ENCODE measurements around the gene PHTF2. TPM values are rescaled to one million over a fixed set of nuclear protein-coding genes. Genes with fewer than 3 reads are reported as not detected.

Gene PHTF2
- total RNA-seq, 2 experiments from 2014 or later = 41.5 to 56.4 TPM

GRCh38 chr7:77799078-77799964 lies 748 bp downstream of the PHTF2 start:
- H3K9me3 Mint-ChIP-seq (ENCODE audit: low read depth) = no peaks in the 10 kb centered on the region
- ATAC-seq (no peak), DNase-seq (peak; percentile 51)
- peak overlapping the region; percentile 91 for H3K27ac Mint-ChIP-seq
- H3K4me3 Mint-ChIP-seq = peak overlapping the region; percentile 93
- CTCF ChIA-PET = interaction anchor here (0.8 to 1.9 kb wide), 5 partner anchors 13 to 136 kb away, joined by 3 to 15 read pairs (median 4); partner anchors contain the start of gene RSBN1L
- peaks cover 28% of the 10 kb centered on the region for H3K36me3 Mint-ChIP-seq
- H3K4me1 Mint-ChIP-seq = peaks cover 66% of the 10 kb centered on the region
- H3K27me3 Mint-ChIP-seq = no peaks in the 10 kb centered on the region

GRCh38 chr7:77800158-77800557 lies 1.6 kb downstream of the PHTF2 start:
- H3K36me3 Mint-ChIP-seq = peaks cover 31% of the 10 kb centered on the region
- H3K4me1 Mint-ChIP-seq = peaks cover 67% of the 10 kb centered on the region
- CTCF ChIA-PET = no interaction called here

GRCh38 chr7:77800730-77801129 lies 2.2 kb downstream of the PHTF2 start:
- peak overlapping the region; percentile 93 for H3K4me3 Mint-ChIP-seq
- H3K27ac Mint-ChIP-seq = peak overlapping the region; percentile 91
- DNase-seq (no peak), ATAC-seq (no peak)
- H3K9me3 Mint-ChIP-seq (ENCODE audit: low read depth) = peaks cover 2% of the 10 kb centered on the region
- peaks cover 68% of the 10 kb centered on the region for H3K4me1 Mint-ChIP-seq
- H3K27me3 Mint-ChIP-seq = no peaks in the 10 kb centered on the region
- CTCF ChIA-PET = no interaction called here
- H3K36me3 Mint-ChIP-seq = peaks cover 34% of the 10 kb centered on the region

More at GRCh38 chr7:77800158-77800557, 1.6 kb downstream of the PHTF2 start:
- DNase-seq = no peak
- Mint-ChIP-seq H3K4me3 (peak overlapping the region; percentile 93), H3K9me3 (ENCODE audit: low read depth) (peaks cover 2% of the 10 kb centered on the region), H3K27me3 (no peaks in the 10 kb centered on the region), H3K27ac (peak overlapping the region; percentile 91)
- ATAC-seq = no peak

DNA sequence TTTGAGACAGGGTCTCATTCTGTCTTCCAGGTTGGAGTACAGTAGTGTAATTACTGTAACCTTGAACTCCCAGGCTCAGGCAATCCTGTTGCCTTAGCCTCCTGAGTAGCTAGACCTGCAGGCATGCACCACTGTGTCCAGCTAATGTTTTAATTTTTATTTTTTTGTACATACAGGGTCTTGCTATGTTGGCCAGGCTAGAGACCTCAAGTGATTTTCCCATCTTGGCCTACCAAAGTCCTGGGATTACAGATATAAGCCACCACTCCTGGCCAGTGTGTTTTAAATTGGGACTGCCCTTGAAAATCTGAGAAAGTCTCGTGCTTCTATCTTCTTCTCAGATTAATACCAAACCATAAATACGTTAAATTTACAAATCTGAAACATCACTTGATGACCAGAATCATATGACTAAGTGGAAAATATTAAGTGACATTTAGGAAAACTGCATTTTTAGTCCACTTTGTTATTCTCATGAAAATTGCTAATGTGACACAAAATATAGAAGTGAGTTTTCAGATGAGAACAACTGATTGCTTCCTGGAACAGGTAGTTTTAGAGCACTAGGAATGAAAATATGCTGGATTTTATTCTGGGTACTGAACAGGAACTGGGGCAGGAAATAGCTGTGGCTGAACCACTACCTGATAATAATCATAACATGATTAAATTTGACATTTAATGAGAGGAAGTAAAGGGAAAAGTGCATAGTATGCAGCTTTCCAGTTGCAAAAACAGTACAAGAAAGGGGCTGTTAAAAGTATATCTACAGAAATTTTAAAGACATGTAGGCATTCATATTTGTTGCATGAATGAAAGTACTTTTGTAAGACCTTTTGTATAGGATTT lies 4.2 kb downstream of the PHTF2 start:
- Mint-ChIP-seq H3K36me3 (peaks cover 50% of the 10 kb centered on the region), H3K4me3 (peak overlapping the region; percentile 6), H3K9me3 (ENCODE audit: low read depth) (peaks cover 15% of the 10 kb centered on the region), H3K4me1 (peaks cover 54% of the 10 kb centered on the region), H3K27ac (peak overlapping the region; percentile 69), H3K27me3 (no peaks in the 10 kb centered on the region)
- DNase-seq = no peak
- no peak for ATAC-seq
- CTCF ChIA-PET = interaction anchor here (1.2 kb wide), 1 partner anchor 217 kb away, joined by 3 read pairs; no protein-coding TSS in a partner anchor

GRCh38 chr7:77806425-77806824 lies 7.9 kb downstream of the PHTF2 start:
- ATAC-seq = no peak
- CTCF ChIA-PET = interaction anchor here (0.6 kb wide), 1 partner anchor 27 kb away, joined by 3 read pairs; no protein-coding TSS in a partner anchor
- DNase-seq = no peak
- peaks cover 23% of the 10 kb centered on the region for H3K9me3 Mint-ChIP-seq (ENCODE audit: low read depth)
- peaks cover 43% of the 10 kb centered on the region for H3K4me1 Mint-ChIP-seq
- no peak overlapping the region for H3K4me3 Mint-ChIP-seq
- peaks cover 61% of the 10 kb centered on the region for H3K36me3 Mint-ChIP-seq
- no peaks in the 10 kb centered on the region for H3K27me3 Mint-ChIP-seq
- H3K27ac Mint-ChIP-seq = no peak overlapping the region

DNA sequence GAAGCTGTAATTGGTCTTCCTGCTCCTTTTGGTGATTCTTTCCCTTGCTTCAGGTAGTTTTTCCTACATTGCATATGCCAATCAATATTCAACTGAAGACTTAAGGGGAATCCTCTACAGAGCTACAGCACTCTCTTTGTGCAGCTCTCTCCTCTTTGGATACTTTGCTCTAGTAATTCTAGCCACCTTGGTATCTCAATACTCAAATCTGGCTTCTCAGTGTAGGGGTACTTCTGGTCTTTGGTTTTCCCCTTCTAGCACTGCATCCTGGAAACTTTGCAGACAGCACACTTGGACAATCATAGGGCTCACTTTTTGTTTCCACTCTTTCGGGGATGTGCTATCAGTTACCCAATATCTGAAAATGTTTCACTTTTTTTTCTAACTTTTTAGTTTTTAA lies 9.9 kb downstream of the PHTF2 start:
- peaks cover 70% of the 10 kb centered on the region for H3K36me3 Mint-ChIP-seq
- CTCF ChIA-PET = no interaction called here
- H3K27me3 Mint-ChIP-seq = no peaks in the 10 kb centered on the region
- ATAC-seq = no peak
- no peak overlapping the region for H3K4me3 Mint-ChIP-seq
- H3K27ac Mint-ChIP-seq = no peak overlapping the region
- DNase-seq = no peak
- H3K4me1 Mint-ChIP-seq = peaks cover 33% of the 10 kb centered on the region
- peaks cover 23% of the 10 kb centered on the region for H3K9me3 Mint-ChIP-seq (ENCODE audit: low read depth)

DNA sequence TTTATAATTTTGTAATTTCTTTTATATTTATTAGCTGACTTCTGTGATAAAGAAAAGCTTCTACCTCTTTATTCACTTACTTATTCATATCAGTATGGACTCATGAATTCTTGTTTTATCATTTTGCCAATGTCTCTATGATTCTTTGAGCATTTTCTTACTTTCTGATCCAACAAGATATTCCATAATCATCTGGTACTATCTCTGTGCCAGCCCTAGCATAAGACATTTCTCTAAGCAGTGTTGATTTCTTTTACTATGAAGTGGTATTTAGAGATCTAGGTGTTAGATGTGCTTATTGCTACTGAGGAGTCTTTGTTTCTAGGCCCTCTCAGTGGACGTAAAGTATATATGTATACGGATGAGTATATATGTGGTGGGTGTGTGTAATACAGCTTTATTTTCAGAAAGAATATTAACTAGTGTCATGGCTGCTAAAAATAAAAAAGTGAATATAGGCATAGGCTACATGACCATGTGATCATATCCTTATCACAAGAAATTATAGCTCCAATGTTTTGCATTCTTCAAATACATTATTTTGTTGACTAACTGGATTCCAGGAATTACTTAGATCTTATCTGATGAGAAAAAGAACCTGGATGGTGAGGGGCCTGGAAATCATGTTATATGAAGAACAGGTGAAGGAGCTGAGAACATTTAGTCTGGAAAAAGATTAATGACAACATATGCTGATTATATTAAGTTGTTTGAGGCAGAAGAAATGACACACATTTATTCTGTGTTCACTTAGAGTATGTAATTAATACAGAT lies 13.1 kb downstream of the PHTF2 start:
- CTCF ChIA-PET = interaction anchor here (0.9 kb wide), 1 partner anchor 13 kb away, joined by 3 read pairs; the partner anchor contains the start of genes PHTF2 and TMEM60
- H3K36me3 Mint-ChIP-seq = peaks cover 53% of the 10 kb centered on the region
- no peak overlapping the region for H3K4me3 Mint-ChIP-seq
- H3K27ac Mint-ChIP-seq = no peak overlapping the region
- H3K27me3 Mint-ChIP-seq = no peaks in the 10 kb centered on the region
- H3K4me1 Mint-ChIP-seq = peaks cover 20% of the 10 kb centered on the region
- DNase-seq = no peak
- peaks cover 25% of the 10 kb centered on the region for H3K9me3 Mint-ChIP-seq (ENCODE audit: low read depth)
- ATAC-seq = no peak

DNA sequence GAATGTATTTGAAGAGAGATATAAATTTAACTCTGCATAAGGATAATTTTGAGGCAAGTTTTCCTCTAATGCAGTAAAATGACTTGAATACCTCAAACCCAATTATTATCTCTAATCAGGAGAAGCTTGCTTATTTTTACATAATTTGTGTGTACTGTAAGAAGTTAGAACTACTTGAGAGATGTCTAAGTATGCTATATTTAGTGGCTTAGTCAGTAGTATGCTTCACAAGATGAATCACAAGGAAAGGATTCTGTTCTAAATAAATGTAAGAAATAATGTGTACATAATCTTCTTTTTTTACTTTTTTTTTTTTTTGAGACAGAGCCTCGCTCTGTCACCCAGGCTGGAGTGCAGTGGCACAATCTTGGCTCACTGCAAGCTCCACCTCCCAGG lies 13.7 kb downstream of the PHTF2 start:
- CTCF ChIA-PET = interaction anchor here (0.9 kb wide), 1 partner anchor 13 kb away, joined by 3 read pairs; the partner anchor contains the start of genes PHTF2 and TMEM60
- no peak for DNase-seq
- Mint-ChIP-seq H3K4me1 (peaks cover 19% of the 10 kb centered on the region), H3K36me3 (peaks cover 53% of the 10 kb centered on the region), H3K9me3 (ENCODE audit: low read depth) (peaks cover 21% of the 10 kb centered on the region), H3K27ac (no peak overlapping the region), H3K4me3 (no peak overlapping the region), H3K27me3 (no peaks in the 10 kb centered on the region)
- ATAC-seq = no peak

DNA sequence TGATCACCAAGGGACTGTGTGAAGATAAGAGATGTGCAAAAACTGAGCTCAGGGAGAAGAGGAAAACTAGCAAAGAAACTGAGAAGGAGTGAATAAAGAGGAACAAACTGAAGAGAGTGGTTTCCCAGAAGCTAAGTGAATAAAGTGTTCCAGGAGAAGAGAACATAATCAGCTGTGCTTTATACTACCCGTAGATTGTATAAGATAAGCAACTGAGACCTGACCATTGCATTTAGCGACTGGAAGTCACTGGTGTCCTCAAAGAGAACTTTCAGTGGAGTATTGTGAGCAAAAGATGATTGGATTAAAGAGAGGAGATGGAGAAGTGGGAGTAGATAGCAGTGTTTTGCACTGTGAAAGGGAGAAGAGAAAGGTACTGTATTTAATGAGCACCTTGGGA lies 14.6 kb downstream of the PHTF2 start:
- Mint-ChIP-seq H3K4me1 (peaks cover 17% of the 10 kb centered on the region), H3K36me3 (peaks cover 52% of the 10 kb centered on the region), H3K27ac (no peak overlapping the region), H3K4me3 (no peak overlapping the region), H3K9me3 (ENCODE audit: low read depth) (peaks cover 21% of the 10 kb centered on the region), H3K27me3 (no peaks in the 10 kb centered on the region)
- ATAC-seq (no peak), DNase-seq (no peak)
- CTCF ChIA-PET = no interaction called here

GRCh38 chr7:77819021-77819420 lies 20.4 kb downstream of the PHTF2 start:
- Mint-ChIP-seq H3K4me1 (peaks cover 7% of the 10 kb centered on the region), H3K9me3 (ENCODE audit: low read depth) (peaks cover 44% of the 10 kb centered on the region), H3K27me3 (no peaks in the 10 kb centered on the region), H3K4me3 (no peak overlapping the region), H3K27ac (no peak overlapping the region), H3K36me3 (peaks cover 80% of the 10 kb centered on the region)
- no peak for DNase-seq
- CTCF ChIA-PET = no interaction called here
- ATAC-seq = no peak

GRCh38 chr7:77820967-77821366 lies 22.4 kb downstream of the PHTF2 start:
- peaks cover 37% of the 10 kb centered on the region for H3K9me3 Mint-ChIP-seq (ENCODE audit: low read depth)
- no peaks in the 10 kb centered on the region for H3K27me3 Mint-ChIP-seq
- peaks cover 5% of the 10 kb centered on the region for H3K4me1 Mint-ChIP-seq
- ATAC-seq = no peak
- DNase-seq = no peak
- H3K36me3 Mint-ChIP-seq = peaks cover 86% of the 10 kb centered on the region
- no peak overlapping the region for H3K27ac Mint-ChIP-seq
- H3K4me3 Mint-ChIP-seq = no peak overlapping the region
- CTCF ChIA-PET = no interaction called here

DNA sequence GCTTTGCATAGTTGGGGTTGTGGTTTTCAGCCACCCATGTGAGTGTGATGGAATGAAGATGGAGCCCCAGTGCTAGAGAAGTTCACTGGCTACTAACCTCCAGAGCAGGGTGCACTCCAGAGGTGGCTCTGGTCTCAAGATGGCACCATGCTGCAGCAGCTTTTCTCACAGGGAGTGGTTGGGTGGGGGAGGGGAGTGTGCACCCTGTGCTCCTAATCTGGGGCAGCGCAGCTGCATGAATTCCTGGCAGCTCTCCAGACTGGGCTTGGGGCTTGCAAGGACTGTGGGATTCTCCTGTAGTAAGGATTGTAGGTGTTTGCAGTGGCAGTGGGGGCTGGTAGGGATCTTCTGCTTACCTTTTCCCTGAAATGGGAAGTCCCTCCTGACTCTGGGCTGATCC lies 23.7 kb downstream of the PHTF2 start:
- peaks cover 5% of the 10 kb centered on the region for H3K4me1 Mint-ChIP-seq
- DNase-seq (no peak), ATAC-seq (no peak)
- H3K9me3 Mint-ChIP-seq (ENCODE audit: low read depth) = peaks cover 33% of the 10 kb centered on the region
- no peak overlapping the region for H3K4me3 Mint-ChIP-seq
- H3K27ac Mint-ChIP-seq = no peak overlapping the region
- H3K36me3 Mint-ChIP-seq = peaks cover 81% of the 10 kb centered on the region
- CTCF ChIA-PET = no interaction called here
- no peaks in the 10 kb centered on the region for H3K27me3 Mint-ChIP-seq

DNA sequence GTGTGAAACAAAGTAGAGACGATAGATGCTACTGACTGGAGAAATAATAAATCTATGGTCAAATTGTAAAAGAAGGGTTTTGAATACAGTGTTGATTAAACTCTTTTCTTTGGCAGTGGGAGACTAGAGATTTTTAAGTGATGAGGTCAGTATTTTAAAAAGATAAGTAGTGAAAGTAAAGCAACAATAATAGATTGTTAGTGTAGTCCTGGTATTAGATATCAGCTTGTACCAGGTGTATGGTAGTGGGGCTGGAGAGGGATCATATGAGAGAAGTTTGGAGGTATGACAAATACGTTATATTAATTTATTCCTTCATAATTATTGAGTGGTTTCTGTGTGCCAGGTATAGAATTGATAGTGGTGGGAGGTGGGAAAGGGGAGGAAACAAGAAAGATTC lies 25.2 kb downstream of the PHTF2 start:
- Mint-ChIP-seq H3K27me3 (no peaks in the 10 kb centered on the region), H3K4me3 (no peak overlapping the region), H3K27ac (no peak overlapping the region), H3K9me3 (ENCODE audit: low read depth) (peaks cover 27% of the 10 kb centered on the region), H3K36me3 (peaks cover 67% of the 10 kb centered on the region), H3K4me1 (peaks cover 7% of the 10 kb centered on the region)
- no peak for ATAC-seq
- DNase-seq = no peak
- CTCF ChIA-PET = no interaction called here

Data from activated CD8-positive, alpha-beta memory T cell treated with anti-CD3 and anti-CD28 coated beads, Interleukin-2, amount 10 ng/mL, durations not matched to agents 7 days and 5 days (primary cell).